ENCODE data around the gene PKNOX2.

Gene PKNOX2

GRCh38 chr11:125154378-125155099 is 10.0 kb upstream of the PKNOX2 start:
- no peak for DNase-seq (ENCODE audit: low read depth)

DNA sequence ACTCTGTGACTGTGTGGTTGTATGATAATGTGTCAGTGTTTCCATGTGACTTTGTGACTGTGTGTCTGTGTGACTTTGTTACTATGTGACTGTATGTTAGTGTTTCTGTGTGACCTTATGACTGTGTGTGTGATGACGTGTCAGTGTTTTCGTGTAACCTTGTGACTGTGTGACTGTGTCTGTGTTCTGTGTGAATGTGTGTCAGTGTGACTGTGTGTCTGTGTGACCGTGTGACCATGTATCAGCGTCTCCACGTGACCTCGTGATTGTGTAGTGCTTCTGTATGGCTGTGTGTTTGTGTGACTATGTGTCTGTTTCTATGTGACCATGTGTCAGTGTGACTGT is 9.5 kb upstream of the PKNOX2 start:
- DNase-seq (ENCODE audit: low read depth), result no peak

DNA sequence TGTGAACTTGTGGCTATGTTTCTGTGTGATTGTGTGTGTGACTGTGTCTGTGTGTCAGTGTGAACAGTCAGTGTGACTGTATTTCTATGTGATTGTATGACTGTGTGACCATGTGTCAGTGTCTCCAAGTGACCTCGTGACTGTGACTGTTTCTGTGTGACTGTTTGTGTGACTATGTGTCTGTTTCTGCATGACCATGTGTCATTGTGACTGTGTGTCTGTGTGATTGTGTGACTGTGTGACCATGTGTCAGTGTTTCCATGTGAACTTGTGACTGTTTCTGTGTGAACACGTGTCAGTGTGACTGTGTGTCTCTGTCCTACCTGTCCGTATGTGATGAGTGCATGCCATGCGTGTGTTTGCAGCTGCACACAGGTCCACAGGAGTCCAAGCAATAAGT is 8.8 kb upstream of the PKNOX2 start:
- DNase-seq (ENCODE audit: low read depth), result no peak

DNA sequence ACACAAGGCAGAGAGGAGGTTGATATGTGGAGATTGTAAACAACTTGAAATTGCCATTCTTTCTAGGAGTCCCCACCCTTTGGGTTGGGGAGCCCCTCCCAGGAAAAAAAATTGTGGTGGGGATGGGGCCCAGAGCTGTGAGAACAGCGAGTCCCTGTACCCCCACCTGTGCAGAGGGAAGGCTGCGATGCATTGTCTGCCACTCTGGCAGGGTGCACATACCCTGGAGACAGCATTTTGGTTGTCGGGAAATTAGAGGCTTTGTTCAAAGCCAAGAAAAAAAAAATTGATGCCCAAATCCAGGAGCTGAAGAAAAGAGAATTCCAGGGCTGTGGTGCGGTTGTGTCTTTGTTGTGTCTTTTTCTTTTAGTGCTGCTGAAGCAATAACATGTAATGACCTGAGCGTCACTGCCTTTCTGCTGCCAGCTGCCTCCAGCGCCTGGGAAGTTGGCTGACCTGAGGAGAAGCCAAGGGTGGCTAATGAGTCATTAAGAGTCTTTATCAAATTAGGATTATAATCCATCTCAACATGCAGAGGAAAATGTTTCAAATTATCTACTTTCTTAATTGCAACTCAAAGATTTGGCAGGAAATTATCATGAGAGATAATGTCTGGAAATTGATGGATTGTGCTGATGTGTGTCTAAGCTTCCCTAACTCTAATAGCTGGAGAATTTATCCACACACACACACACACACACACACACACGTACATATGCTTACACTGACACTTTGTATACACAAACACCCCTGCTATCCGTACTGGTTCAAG is 8.0 kb upstream of the PKNOX2 start:
- DNase-seq (ENCODE audit: low read depth), result no peak

DNA sequence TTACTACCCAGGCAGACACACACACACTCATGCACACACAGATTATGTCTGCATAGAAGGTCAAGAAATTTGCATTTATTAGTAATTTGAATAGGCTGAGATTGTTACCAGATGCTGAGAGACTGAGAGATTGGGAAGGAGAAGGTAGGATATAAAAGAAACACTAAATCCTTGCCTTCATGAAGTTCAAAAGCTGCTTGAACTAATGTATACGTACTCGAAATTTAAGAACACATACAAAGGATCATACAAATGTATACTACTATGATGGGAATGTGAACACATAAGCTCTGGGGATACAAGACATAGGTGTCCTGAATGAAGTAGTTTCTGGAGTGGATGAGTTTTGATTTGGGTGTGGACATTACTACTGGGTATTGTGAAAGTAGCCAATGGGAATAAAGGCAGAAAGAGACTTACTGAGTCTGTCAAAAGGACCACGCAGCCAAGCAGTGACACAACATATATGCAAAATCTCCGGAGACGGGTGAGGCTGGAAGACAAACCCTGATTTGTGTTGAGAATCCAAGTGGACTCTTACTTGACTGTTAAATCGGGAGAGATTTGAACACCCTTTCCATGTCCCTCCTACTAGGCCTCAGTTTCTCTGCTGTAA is 7.3 kb upstream of the PKNOX2 start:
- DNase-seq (ENCODE audit: low read depth), result no peak

DNA sequence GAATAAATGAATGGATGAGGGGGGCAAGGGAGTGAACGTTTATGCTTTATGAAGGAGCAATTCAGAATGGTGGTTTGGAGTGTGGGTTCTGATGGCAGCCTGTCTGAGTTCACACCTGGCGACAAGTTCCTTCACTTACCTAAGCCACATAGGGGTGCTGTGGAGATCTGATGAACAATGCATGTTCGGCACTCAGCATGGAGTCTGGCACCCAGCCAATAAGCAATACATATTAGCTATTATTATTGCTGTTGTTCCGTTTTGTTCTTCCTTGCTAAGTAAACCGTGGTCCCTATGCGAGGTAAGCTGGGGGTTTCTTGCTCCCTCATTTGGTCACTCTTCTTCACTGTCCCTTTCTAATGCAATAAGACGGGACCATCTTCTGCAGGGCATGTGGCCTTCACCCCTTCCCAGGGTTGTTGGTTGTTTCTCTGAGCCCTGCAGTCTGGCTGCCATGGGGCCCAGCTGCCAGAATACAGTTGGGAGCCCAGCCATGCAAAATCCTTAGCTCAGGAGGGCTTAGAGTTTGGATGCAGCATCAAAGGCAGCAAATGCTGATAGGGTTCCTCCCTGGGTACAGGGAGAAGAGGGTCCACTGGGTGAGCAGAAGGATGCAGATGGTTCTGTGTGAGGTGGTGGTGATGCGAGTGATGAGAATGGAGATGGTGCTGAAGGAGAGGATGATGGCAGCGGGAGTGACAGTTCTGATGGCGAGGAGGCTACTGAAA is 6.4 kb upstream of the PKNOX2 start:
- no peak for DNase-seq (ENCODE audit: low read depth)

DNA sequence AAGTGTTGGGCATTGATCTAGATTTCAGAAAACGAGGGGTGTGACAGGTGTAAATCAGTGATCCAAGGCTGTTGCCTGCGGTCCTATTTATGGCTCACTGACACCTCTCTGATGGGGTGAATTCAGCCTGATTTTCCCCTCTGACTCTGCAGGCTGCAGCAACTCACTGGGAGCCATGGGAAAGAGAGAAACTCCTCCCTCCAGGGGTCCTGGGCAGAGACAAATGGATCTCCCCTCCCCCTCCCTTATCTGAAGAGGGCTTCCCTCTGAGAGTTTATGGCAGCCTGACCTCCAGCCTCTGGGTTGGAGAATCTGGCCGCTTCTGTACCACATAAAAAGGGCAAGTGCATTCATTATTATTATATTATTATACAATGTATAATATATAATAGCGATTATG is 1.8 kb upstream of the PKNOX2 start:
- no peak for DNase-seq (ENCODE audit: low read depth)

GRCh38 chr11:125163431-125164063 is 1.0 kb upstream of the PKNOX2 start:
- no peak for DNase-seq (ENCODE audit: low read depth)

DNA sequence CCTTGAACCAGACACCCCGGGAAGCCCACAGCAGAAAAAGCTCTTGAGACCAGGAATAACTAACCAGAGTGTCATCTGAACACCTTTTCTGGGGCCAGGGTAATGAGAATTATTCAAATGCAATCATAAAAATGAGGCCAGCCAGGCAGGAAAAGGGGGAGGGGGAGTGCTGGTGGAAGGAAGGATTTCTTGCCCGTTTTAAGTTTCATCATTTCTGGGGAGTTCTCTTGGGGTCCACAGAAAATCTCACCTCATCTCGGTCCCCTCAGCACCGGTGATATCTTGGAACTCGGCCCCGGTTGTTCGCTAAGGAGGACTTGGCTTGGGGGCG is 495 bp upstream of the PKNOX2 start:
- no peak for DNase-seq (ENCODE audit: low read depth)

DNA sequence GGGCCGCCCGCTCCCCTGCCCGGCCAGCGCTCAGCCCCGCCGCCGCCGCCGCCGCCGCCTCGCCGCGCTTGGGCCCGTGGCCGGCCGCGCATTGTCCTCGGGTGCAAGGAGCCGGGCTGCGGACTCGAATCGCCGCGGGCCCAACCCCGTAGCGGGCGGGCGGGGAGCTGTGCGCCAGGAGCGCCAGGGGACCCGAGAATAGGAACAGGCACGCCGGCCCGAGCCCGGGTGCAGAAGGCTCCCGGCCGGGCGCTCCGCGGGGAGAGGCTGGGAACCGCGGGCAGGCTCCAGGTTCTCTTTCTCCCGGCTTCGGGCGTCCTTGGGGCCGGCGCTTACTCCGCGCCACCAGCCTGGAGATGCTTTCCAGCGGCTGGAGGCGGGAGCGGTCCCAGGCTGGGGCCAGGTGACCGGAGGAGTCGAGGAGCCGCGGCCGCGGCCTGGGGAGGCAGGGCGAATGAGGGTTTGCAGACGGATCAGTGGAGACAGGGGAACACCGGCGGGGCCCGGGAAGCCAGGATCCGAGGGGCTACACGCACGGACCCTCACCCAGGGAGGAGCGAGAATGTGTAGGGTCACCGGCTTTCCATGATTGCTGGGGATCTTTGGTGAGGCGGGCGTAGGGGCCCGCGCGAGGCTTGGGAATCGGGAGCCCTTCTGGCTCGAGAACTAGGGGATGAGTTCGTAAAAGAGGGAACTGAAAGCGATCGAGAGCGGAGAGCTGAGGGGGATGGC is 726 bp downstream of the PKNOX2 start:
- no peak for DNase-seq (ENCODE audit: low read depth)

- DNase-seq (ENCODE audit: low read depth), result no peak
These were observed 1.6 kb downstream of the PKNOX2 start for GRCh38 chr11:125165843-125166763.

DNA sequence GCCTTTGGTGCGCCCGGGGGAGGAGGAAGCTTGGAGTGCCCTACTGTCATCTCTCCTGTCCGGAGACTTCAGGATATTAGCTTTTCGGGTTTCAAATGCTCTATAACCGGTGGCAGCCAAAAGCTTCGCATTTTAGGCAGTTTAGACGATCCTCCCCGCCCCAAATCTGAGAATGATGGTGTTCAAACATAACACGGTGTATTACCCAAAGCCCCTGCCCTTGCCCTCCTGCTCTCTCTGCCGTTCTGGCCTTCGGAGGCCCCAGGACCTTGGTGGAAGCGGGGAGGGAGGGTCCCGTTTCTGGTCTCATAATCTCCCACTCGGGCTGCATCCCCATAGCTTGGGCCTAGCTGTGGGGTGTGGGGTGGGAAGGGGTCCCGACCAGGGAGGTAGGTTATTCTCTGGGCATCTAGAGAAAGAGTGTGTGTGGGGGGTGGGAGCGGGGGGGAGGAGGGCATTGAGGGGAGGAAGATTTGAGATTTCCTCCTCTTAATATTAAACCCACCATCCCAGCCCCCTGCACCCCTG is 2.3 kb downstream of the PKNOX2 start:
- no peak for DNase-seq (ENCODE audit: low read depth)

DNA sequence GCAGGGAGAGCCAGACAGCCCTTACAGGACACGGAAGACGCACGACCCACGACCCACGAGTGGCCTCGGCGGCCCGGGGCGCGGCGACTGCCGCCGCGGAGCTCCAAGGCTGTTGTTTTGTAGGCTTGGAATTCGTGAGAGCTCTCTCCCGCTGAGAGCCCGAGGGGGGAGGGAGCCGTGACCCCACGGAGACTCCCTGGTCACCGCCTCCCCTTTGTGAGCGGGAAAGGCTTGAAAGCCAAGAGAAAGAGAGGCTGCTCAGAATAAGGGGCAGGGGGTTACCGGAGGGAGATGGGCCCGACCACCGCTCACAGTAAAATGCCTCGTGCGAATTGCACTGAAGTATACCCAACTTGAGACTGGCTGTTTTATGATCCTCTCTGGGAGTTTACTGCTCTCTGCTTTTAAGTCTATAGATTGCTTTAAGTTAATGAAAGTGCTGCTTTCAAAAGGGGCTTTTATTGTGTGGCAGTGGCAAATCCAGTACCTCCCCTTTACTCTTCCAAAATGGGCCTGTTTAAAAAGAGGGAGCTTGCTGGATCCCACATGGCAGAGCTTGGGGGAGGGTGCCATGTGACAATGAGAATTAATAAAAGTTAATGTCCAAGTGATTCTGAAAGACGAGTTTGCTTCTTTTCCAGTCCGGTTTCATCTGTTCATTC is 2.9 kb downstream of the PKNOX2 start:
- no peak for DNase-seq (ENCODE audit: low read depth)

DNA sequence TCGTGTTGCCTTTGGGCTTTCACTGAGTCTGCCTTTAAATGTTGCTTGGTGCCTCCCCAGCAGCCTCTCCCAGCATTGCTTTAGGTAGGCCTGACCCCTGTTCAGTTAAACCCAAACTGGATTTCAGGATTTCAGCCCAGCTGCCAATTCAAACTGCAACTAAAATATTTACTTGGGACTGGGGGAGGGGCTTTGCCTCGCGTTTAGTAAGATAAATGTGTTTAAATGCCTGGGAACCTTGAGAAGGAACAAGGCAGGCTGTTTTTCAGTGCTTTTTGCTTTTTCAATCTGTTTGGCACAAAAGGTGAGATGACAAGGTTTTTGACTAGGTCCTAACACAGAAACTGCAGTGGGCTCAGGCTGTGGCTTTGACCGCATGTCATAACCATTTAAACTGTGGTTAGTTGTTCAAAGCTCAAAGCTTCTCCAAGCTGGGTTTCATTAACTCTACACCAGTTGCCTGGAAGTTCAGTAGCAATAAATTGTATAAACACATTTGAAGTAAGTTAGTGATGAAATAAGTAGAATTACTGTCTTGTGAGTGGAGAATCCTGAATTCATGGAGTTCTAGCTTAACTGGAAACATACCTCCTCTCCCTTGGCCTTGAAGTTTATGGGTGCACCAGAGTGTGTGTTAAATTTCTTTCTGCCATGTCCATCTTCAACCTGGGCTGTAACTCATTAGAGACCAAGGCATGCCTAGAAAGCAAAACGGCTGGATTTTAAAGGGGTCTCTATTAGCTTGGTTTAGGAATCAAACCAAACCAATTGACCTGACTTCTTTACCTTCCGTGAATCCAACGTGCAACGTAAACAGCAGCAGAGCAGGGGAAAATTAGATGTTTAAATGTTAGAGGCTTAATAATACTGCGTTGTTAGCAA is 3.6 kb downstream of the PKNOX2 start:
- peak; percentile 50 for DNase-seq (ENCODE audit: low read depth)

DNA sequence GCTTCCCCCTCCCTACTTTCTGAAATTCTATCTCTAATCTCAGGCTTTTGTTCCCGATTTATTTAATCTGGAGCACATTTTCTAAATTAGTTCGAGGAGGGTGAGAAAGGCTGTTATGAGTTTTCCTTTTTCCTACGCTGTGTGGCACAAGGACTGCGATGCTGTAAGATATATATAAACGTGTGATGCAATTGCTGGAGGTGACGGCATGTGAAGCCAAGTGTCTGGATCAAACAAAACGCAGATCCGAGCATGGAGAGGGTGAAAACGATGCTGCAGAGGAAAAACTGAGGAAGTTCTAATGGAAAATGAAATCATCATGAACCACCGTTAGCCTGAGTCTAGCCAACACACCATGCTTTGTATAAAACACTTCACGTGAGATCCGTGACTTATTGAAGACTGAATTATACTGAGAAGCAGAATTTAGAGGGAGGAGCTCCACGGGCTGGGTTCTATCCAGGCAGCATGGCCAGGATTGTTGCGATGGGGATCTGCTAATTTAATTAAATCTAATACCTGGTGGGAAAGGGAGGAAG is 4.4 kb downstream of the PKNOX2 start:
- no peak for DNase-seq (ENCODE audit: low read depth)

DNA sequence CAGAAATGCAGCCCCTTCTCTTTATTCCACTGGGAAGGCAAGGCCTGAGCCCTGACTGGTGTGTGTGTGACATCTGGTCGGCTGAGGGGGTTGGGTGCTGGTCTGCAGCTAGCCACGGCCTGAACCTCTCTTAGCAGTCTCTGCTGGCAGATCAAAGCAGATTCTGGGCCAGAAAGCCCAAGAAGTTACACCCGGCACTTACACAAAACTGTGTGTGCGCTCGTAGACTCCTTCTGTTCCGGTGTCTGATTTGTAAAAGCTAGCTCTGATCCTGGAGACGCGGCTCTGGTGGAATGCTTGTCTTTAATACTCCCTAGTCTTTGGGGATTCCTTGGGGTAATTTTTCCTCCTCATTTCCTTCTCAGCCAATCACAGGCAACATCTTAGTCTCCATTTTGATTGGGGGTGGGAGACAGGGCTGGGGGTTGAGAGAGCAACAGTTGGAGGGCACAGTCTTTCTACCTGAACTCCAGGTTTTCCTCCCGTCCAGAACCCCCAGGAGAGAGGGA is 5.5 kb downstream of the PKNOX2 start:
- no peak for DNase-seq (ENCODE audit: low read depth)

GRCh38 chr11:125170510-125171031 is 6.0 kb downstream of the PKNOX2 start:
- DNase-seq (ENCODE audit: low read depth), result no peak

DNA sequence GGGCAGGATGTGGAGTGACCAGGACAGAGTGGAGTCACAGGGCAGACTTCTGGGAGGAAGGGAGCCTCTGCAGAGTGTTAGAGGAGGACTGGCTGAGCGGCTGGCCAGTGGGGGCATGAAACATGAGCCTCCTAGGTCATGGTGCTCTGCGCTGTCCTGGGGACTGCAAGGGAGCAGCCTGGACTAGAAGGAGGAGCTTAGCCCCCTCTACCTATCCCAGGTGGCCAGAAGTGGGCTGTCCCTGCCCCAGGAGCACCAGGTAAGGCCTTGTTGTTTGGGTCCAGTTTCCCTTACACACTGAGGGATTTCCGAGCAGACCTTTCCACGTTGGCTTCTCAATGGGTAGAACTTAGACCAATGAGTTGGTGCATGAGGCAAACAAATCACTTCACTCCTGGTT is 7.4 kb downstream of the PKNOX2 start:
- no peak for DNase-seq (ENCODE audit: low read depth)

Data from GM04503 (cell line).